Measurements from ENCODE around the gene CDC25C.

- TF ChIP-seq, protein P1, sequence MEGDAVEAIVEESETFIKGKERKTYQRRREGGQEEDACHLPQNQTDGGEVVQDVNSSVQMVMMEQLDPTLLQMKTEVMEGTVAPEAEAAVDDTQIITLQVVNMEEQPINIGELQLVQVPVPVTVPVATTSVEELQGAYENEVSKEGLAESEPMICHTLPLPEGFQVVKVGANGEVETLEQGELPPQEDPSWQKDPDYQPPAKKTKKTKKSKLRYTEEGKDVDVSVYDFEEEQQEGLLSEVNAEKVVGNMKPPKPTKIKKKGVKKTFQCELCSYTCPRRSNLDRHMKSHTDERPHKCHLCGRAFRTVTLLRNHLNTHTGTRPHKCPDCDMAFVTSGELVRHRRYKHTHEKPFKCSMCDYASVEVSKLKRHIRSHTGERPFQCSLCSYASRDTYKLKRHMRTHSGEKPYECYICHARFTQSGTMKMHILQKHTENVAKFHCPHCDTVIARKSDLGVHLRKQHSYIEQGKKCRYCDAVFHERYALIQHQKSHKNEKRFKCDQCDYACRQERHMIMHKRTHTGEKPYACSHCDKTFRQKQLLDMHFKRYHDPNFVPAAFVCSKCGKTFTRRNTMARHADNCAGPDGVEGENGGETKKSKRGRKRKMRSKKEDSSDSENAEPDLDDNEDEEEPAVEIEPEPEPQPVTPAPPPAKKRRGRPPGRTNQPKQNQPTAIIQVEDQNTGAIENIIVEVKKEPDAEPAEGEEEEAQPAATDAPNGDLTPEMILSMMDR (IDR thresholded peaks at IDR 0.05): no peak
- no peak for TF ChIP-seq POLR2A (IDR thresholded peaks at IDR 0.05; ENCODE audit: low read depth)
- no peak for TF ChIP-seq EP300 (IDR thresholded peaks at IDR 0.05)
- no peak for TF ChIP-seq POLR2AphosphoS5 (IDR thresholded peaks at IDR 0.05)
Observed at GRCh38 chr5:138372225-138372624, 40.6 kb upstream of the CDC25C start.
